ENCODE results near the gene GFAP. TPM values are rescaled to one million over a fixed set of nuclear protein-coding genes. Genes with fewer than 3 reads are reported as not detected.

The GFAP gene
- total RNA-seq, 4 donors from 2014 or later = 0.25 TPM; not detected in 3

DNA sequence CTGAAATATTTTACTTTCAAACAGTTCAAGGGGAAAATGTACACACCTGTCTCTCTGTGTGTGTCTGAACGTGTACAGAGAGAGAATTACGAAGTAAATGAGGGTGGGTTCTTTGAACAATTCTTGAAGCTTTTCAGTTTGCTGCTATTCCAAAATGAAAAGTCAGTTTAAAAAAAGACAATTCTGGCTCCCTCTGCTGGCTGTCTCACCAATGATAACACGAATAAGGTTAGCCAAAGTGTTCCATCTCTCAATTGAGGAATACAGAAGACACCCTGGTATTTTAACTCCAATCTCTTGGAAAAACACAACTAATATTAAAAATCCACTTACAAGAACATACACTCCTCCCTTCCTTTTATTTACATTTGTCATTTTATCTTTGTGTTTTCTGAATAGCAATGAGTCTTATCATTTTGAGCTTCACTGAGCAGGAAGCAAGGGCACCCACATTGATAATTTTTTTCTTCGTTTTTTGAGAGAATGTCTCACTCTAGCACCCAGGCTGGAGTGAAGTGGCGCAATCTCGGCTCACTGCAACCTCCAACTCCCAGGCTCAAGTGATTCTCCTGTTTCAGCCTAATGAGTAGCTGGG, 36.6 kb downstream of the GFAP start:
- no peak for TF ChIP-seq POLR2A (IDR thresholded peaks at IDR 0.05)
- TF ChIP-seq, protein P1, sequence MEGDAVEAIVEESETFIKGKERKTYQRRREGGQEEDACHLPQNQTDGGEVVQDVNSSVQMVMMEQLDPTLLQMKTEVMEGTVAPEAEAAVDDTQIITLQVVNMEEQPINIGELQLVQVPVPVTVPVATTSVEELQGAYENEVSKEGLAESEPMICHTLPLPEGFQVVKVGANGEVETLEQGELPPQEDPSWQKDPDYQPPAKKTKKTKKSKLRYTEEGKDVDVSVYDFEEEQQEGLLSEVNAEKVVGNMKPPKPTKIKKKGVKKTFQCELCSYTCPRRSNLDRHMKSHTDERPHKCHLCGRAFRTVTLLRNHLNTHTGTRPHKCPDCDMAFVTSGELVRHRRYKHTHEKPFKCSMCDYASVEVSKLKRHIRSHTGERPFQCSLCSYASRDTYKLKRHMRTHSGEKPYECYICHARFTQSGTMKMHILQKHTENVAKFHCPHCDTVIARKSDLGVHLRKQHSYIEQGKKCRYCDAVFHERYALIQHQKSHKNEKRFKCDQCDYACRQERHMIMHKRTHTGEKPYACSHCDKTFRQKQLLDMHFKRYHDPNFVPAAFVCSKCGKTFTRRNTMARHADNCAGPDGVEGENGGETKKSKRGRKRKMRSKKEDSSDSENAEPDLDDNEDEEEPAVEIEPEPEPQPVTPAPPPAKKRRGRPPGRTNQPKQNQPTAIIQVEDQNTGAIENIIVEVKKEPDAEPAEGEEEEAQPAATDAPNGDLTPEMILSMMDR (IDR thresholded peaks at IDR 0.05) = no peak
- WGBS, 2 donors = 55 to 58% methylated on average over 6 of the region's 6 CpGs
- H3K4me3 ChIP-seq (ENCODE audit: low read depth, poor library complexity, severe bottlenecking) = no peak overlapping the region
- DNase-seq (ENCODE audit: low spot score in 2 of 2) = no peak
- intact Hi-C loops (cut with DNase I; ENCODE audit: low total_unique reads) = loop anchor here (5.0 kb wide), 1 partner anchor 1099 kb away; no protein-coding TSS in a partner anchor

DNA sequence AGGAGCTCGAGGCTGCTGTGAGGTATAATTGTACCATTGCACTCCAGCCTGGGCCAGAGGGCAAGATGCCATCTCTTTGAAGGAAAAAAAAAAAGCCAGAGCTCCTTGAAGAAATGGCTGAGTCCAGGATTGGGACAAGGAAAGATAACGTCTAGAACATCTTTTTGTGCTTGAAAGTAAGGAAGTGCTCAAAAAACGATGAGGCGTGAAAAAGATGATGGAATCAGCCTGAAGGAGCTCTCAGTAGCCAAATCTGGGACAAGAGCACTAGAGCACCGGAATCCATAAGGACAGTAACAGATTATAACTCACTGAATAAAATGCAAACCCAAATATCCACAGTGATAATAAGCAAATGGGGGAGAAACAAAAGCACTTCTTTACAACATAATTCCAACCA, 38.2 kb downstream of the GFAP start:
- TF ChIP-seq POLR2A (IDR thresholded peaks at IDR 0.05) = no peak
- TF ChIP-seq, protein P1 (IDR thresholded peaks at IDR 0.05) = no peak
- intact Hi-C loops (cut with DNase I; ENCODE audit: low total_unique reads) = loop anchor here (5.0 kb wide), 1 partner anchor 1100 kb away; no protein-coding TSS in a partner anchor
- 84 to 85% methylated on average over 5 of the region's 5 CpGs for WGBS, 2 donors
- H3K4me3 ChIP-seq (ENCODE audit: low read depth, poor library complexity, severe bottlenecking) = no peak overlapping the region
- DNase-seq (ENCODE audit: low spot score in 2 of 2) = no peak

DNA sequence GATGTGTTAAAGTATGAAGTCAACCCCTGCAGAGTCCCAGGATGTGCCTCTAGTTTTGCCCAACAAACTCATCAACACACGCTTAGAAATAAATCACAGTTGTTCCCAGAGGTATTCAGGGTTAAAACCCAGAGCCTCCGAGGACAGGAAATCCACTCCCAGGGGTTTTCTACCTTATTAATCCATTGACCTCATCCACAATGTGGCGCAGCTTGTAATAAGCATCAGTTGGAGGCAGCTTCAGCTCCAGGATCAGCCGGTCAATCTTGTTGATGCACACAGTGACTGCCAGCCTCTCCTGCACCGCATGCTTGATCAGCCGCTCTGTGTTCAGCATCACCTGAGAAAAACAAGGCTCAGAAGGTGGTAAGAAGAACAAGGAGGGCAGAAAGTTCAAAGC, 39.5 kb downstream of the GFAP start:
- no peak overlapping the region for H3K4me3 ChIP-seq (ENCODE audit: low read depth, poor library complexity, severe bottlenecking)
- intact Hi-C loops (cut with DNase I; ENCODE audit: low total_unique reads) = loop anchor here (5.0 kb wide), 1 partner anchor 1102 kb away; no protein-coding TSS in a partner anchor
- TF ChIP-seq POLR2A (IDR thresholded peaks at IDR 0.05) = no peak
- WGBS, 2 donors = 93 to 97% methylated on average over 6 of the region's 6 CpGs
- DNase-seq (ENCODE audit: low spot score in 2 of 2) = no peak

DNA sequence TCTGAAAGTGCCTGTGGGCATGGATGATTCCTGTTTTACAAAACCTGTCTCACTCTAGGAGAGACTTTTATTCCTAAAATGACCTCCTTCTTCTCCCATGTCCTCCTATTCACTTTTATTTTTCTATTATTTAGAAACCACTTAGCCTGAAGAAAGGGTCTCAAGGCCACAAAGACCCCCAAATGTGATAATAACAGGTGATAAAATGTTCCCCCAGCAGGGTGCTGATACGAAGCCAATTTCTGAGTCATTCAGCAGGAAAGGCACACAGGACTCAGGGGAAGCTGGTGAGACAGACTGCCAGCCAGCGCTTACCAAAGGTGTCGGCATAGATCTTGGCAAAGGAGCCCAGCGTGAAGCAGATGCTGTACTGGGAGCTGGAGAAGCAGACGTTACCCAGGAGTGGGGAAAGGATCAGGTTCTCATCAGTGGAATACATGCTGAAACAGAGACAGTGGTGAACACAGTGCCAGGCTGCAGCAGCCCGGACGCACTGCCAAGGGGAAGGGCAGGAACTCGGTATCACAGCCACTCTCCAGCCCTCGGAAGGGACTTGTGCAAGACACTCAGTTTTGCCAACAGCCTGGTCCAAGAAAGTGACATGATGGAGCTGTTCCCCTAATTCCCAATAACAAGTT, 43.0 kb downstream of the GFAP start:
- TF ChIP-seq, protein P1 (IDR thresholded peaks at IDR 0.05) = no peak
- no peak for TF ChIP-seq POLR2A (IDR thresholded peaks at IDR 0.05)
- DNase-seq (ENCODE audit: low spot score in 2 of 2) = no peak
- 60 to 61% methylated on average over 9 of the region's 9 CpGs for WGBS, 2 donors

DNA sequence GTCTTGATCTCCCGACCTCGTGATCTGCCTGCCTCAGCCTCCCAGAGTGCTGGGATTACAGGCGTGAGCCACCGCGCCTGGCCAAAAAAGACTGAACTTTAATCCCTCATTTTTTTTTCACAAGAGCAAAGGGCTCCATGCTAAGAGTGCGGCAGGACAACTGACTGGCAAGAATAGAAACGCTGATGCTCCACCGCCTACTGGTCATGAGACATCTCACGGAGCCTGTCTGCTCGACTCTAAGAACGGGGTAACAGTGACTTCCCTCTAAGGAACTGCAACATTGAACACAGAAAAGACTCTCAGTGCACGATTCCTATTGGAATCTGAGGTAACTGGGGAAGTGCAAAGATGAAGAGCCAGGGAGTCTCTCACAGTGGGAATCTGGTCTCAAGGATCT, 43.7 kb downstream of the GFAP start:
- no peak overlapping the region for H3K4me3 ChIP-seq (ENCODE audit: low read depth, poor library complexity, severe bottlenecking)
- no peak for TF ChIP-seq POLR2A (IDR thresholded peaks at IDR 0.05)
- TF ChIP-seq, protein P1 (IDR thresholded peaks at IDR 0.05) = no peak
- intact Hi-C loops (cut with DNase I; ENCODE audit: low total_unique reads) = no loop called here
- no peak for DNase-seq (ENCODE audit: low spot score in 2 of 2)
- 98 to 99% methylated on average over 12 of the region's 12 CpGs for WGBS, 2 donors

More for the DNA sequence above, 43.0 kb downstream of the GFAP start:
- intact Hi-C loops (cut with DNase I; ENCODE audit: low total_unique reads) = no loop called here
- H3K4me3 ChIP-seq (ENCODE audit: low read depth, poor library complexity, severe bottlenecking) = no peak overlapping the region

DNA sequence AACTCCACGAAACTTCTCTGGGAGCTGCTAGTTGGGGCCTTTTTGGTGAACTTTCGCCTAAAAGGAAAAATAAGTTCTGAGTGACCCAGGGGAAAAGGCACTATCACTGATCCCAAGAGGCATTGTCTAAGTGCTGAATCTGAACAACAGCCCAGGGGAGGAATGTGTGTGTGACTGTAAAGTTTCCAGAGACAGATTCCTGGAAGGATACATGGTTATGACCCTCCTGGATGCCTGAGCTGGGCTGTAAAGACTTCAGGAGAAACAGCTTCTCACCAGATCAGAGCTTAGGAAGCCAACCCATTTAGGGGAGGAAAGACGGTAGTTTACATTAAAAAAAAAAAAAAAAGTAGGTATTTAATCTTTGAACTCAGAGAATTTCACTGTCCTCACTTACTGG, 47.5 kb downstream of the GFAP start:
- H3K4me3 ChIP-seq (ENCODE audit: low read depth, poor library complexity, severe bottlenecking) = no peak overlapping the region
- no peak for DNase-seq (ENCODE audit: low spot score in 2 of 2)
- TF ChIP-seq, protein P1 (IDR thresholded peaks at IDR 0.05) = no peak
- no peak for TF ChIP-seq POLR2A (IDR thresholded peaks at IDR 0.05)
- intact Hi-C loops (cut with DNase I; ENCODE audit: low total_unique reads) = no loop called here
- 83 to 87% methylated on average over 3 of the region's 3 CpGs for WGBS, 2 donors
